WTC11 (cell line): ENCODE results near the gene IL1RAPL1. TPM values are rescaled to one million over a fixed set of nuclear protein-coding genes. Genes with fewer than 3 reads are reported as not detected.

Source experiments
- ATAC-seq: fragments of 200-7000 bp; cut with Tn5 transposase; 2 replicates; pipeline ENCODE4 v1.10.0; 2021; ENCODE audit warnings: mild to moderate bottlenecking, moderate library complexity
- CTCF ChIA-PET: fragments of 300-600 bp; sonication (Branson Sonifier 250); formaldehyde crosslinking; loops from one replicate; lab custom pipeline; 2021; ENCODE audit warnings: antibody characterized with exemption; lab: Charles Lee
- POLR2A ChIA-PET: fragments of 350-600 bp; sonication (Branson Sonifier 250); formaldehyde crosslinking; loops from one replicate; lab custom pipeline; 2021; ENCODE audit warnings: antibody characterized with exemption; lab: Charles Lee
- DNase-seq: peaks from one replicate; pipeline ENCODE4 v3.0.0; 2021; ENCODE audit warnings: low spot score
- H3K27ac Mint-ChIP-seq: 2 replicates; pipeline ENCODE4 v1.8.0; 2021; ENCODE audit warnings: mixed read lengths
- H3K27me3 Mint-ChIP-seq: 2 replicates; pipeline ENCODE4 v1.8.0; 2021; ENCODE audit warnings: low read depth, mild to moderate bottlenecking, moderate library complexity, mixed read lengths
- H3K36me3 Mint-ChIP-seq: 2 replicates; pipeline ENCODE4 v1.8.0; 2021; ENCODE audit warnings: mixed read lengths
- H3K4me1 Mint-ChIP-seq: 2 replicates; pipeline ENCODE4 v1.8.0; 2022; ENCODE audit warnings: mixed read lengths
- H3K4me3 Mint-ChIP-seq: 2 replicates; pipeline ENCODE4 v1.8.0; 2021; ENCODE audit warnings: mild to moderate bottlenecking, moderate library complexity, mixed read lengths
- H3K9me3 Mint-ChIP-seq: 2 replicates; pipeline ENCODE4 v1.8.0; 2021; ENCODE audit warnings: mixed read lengths
- ATF1 ChIP-seq: sonication (generic); formaldehyde crosslinking; IDR thresholded peaks from 2 replicates; pipeline ENCODE4 v1.8.1; 2023; ENCODE audit warnings: mild to moderate bottlenecking, moderate library complexity, missing genetic modification reagents
- ATF2 ChIP-seq: sonication (generic); formaldehyde crosslinking; IDR thresholded peaks from 2 replicates; pipeline ENCODE4 v1.8.1; 2022; ENCODE audit warnings: low read depth, missing genetic modification reagents, borderline replicate concordance
- ATF6 ChIP-seq: sonication (generic); formaldehyde crosslinking; IDR thresholded peaks from 2 replicates; pipeline ENCODE4 v1.8.1; 2023; ENCODE audit warnings: mild to moderate bottlenecking, missing genetic modification reagents
- ELF4 ChIP-seq: sonication (generic); formaldehyde crosslinking; IDR thresholded peaks from 2 replicates; pipeline ENCODE4 v1.8.1; 2022; ENCODE audit warnings: low read depth, mild to moderate bottlenecking, moderate library complexity, missing genetic modification reagents
- FOXJ3 ChIP-seq: sonication (generic); formaldehyde crosslinking; IDR thresholded peaks from 2 replicates; pipeline ENCODE4 v1.9.0; 2021; ENCODE audit warnings: missing genetic modification reagents, mild to moderate bottlenecking, borderline replicate concordance
- IRF2 ChIP-seq: sonication (generic); formaldehyde crosslinking; IDR thresholded peaks from 2 replicates; pipeline ENCODE4 v1.8.0; 2022; ENCODE audit warnings: low read depth, missing genetic modification reagents, borderline replicate concordance
- KAT7 ChIP-seq: sonication (generic); formaldehyde crosslinking; IDR thresholded peaks from 2 replicates; pipeline ENCODE4 v1.8.1; 2023; ENCODE audit warnings: missing genetic modification reagents, mild to moderate bottlenecking, borderline replicate concordance
- MLX ChIP-seq: sonication (generic); formaldehyde crosslinking; IDR thresholded peaks from 2 replicates; pipeline ENCODE4 v1.8.1; 2023; ENCODE audit warnings: mild to moderate bottlenecking, missing genetic modification reagents, moderate library complexity
- MYBL2 ChIP-seq: sonication (generic); formaldehyde crosslinking; IDR thresholded peaks from 2 replicates; pipeline ENCODE4 v1.8.1; 2023; ENCODE audit warnings: mild to moderate bottlenecking, moderate library complexity, missing genetic modification reagents
- NFATC4 ChIP-seq: fragments of 250-450 bp; sonication (Bioruptor Pico); IDR thresholded peaks from 2 replicates; pipeline ENCODE4 v1.9.0; 2021; ENCODE audit warnings: mild to moderate bottlenecking
- NR1H2 ChIP-seq: sonication (generic); formaldehyde crosslinking; IDR thresholded peaks from 2 replicates; pipeline ENCODE4 v1.9.0; 2021; ENCODE audit warnings: mild to moderate bottlenecking, moderate library complexity, missing genetic modification reagents
- RELA ChIP-seq: sonication (generic); formaldehyde crosslinking; IDR thresholded peaks from 2 replicates; pipeline ENCODE4 v1.8.1; 2022; ENCODE audit warnings: missing genetic modification reagents, mild to moderate bottlenecking, borderline replicate concordance
- TEAD1 ChIP-seq: sonication (generic); formaldehyde crosslinking; IDR thresholded peaks from 2 replicates; pipeline ENCODE4 v1.8.0; 2022; ENCODE audit warnings: mild to moderate bottlenecking, missing genetic modification reagents
- ZBTB43 ChIP-seq: sonication (generic); formaldehyde crosslinking; IDR thresholded peaks from 2 replicates; pipeline ENCODE4 v1.8.1; 2023; ENCODE audit warnings: mild to moderate bottlenecking, missing genetic modification reagents
- ZNF219 ChIP-seq: sonication (generic); formaldehyde crosslinking; IDR thresholded peaks from 2 replicates; pipeline ENCODE4 v1.8.0; 2023; ENCODE audit warnings: missing genetic modification reagents, mild to moderate bottlenecking, borderline replicate concordance
- ZNF263 ChIP-seq: sonication (generic); formaldehyde crosslinking; IDR thresholded peaks from 2 replicates; pipeline ENCODE4 v1.8.1; 2022; ENCODE audit warnings: low read depth, mild to moderate bottlenecking, moderate library complexity, missing genetic modification reagents
- ZNF396 ChIP-seq: fragments of 250-450 bp; sonication (Bioruptor Pico); IDR thresholded peaks from 2 replicates; pipeline ENCODE4 v1.8.0; 2021; ENCODE audit warnings: mild to moderate bottlenecking, moderate library complexity, borderline replicate concordance
- ZNF423 ChIP-seq: fragments of 250-450 bp; sonication (Bioruptor Pico); IDR thresholded peaks from 2 replicates; pipeline ENCODE4 v2.1.2; 2022; ENCODE audit warnings: mild to moderate bottlenecking, moderate library complexity
- ZNF512 ChIP-seq: sonication (generic); formaldehyde crosslinking; IDR thresholded peaks from 2 replicates; pipeline ENCODE4 v1.8.1; 2022; ENCODE audit warnings: missing genetic modification reagents, borderline replicate concordance
- total RNA-seq: library from RNA; stranded (reverse); gene quantifications from 3 replicates; pipeline ENCODE4 v1.2.3, GENCODE V29; 2021

IL1RAPL1 gene
- total RNA-seq, 1 experiment from 2014 or later = 0.13 TPM

- no peak for TF ChIP-seq MYBL2 (CRISPR knock-in tag)
- no peak for TF ChIP-seq ATF1 (CRISPR knock-in tag)
- no peak for TF ChIP-seq ELF4 (CRISPR knock-in tag)
- TF ChIP-seq ZNF512 (CRISPR knock-in tag) = no peak
- TF ChIP-seq FOXJ3 (CRISPR knock-in tag) = no peak
- TF ChIP-seq ZNF263 (CRISPR knock-in tag) = no peak
These were observed 1364.8 kb downstream of the IL1RAPL1 start (continued) for GRCh38 chrX:29952016-29952415.

GRCh38 chrX:29962061-29962460 lies 1374.8 kb downstream of the IL1RAPL1 start:
- Mint-ChIP-seq H3K4me1 (peaks cover 36% of the 10 kb centered on the region), H3K9me3 (no peaks in the 10 kb centered on the region), H3K4me3 (no peak overlapping the region), H3K27me3 (peaks cover 4% of the 10 kb centered on the region; the same call in 1 of the 2 replicates), H3K36me3 (no peaks in the 10 kb centered on the region), H3K27ac (no peak overlapping the region)
- POLR2A ChIA-PET = no interaction called here
- no peak for ATAC-seq
- no peak for DNase-seq
- no peak for TF ChIP-seq NR1H2 (CRISPR knock-in tag)
- TF ChIP-seq ZNF423 = no peak
- TF ChIP-seq ATF2 = no peak
- no peak for TF ChIP-seq ZBTB43 (CRISPR knock-in tag)
- no peak for TF ChIP-seq ATF1 (CRISPR knock-in tag)
- no peak for TF ChIP-seq RELA (CRISPR knock-in tag)
- no peak for TF ChIP-seq ELF4 (CRISPR knock-in tag)
- no peak for TF ChIP-seq ATF6 (CRISPR knock-in tag)
- no peak for TF ChIP-seq NFATC4
- TF ChIP-seq ZNF219 (CRISPR knock-in tag) = no peak
- TF ChIP-seq ZNF396 = no peak
- TF ChIP-seq IRF2 (CRISPR knock-in tag) = no peak
- TF ChIP-seq ZNF263 (CRISPR knock-in tag) = no peak
- CTCF ChIA-PET = no interaction called here

GRCh38 chrX:29965634-29966033 lies 1378.4 kb downstream of the IL1RAPL1 start:
- H3K4me1 Mint-ChIP-seq = peaks cover 36% of the 10 kb centered on the region

More at GRCh38 chrX:29965634-29966033, 1378.4 kb downstream of the IL1RAPL1 start:
- ChIA-PET POLR2A (no interaction called here), CTCF (no interaction called here)
- ATAC-seq = no peak
- H3K4me3 Mint-ChIP-seq = no peak overlapping the region
- DNase-seq = no peak
- H3K27ac Mint-ChIP-seq = no peak overlapping the region
- TF ChIP-seq KAT7 (no peak), TEAD1 (CRISPR knock-in tag) (no peak), MLX (CRISPR knock-in tag) (no peak)
- TF ChIP-seq, all 79 proteins: peak for 0
- Mint-ChIP-seq H3K36me3 (no peaks in the 10 kb centered on the region), H3K9me3 (no peaks in the 10 kb centered on the region), H3K27me3 (peaks cover 5% of the 10 kb centered on the region; the same call in 1 of the 2 replicates)
